ENCODE measurements around the gene PTTG1IP2.

- no peak for TF ChIP-seq ELK4 (IDR thresholded peaks at IDR 0.05; ENCODE audit: borderline replicate concordance, low read depth, low read length)
- TF ChIP-seq BCL6B (tag by site-specific recombination; IDR thresholded peaks at IDR 0.05) = no peak
- TF ChIP-seq ZNF274 (IDR thresholded peaks at IDR 0.05; ENCODE audit: low read length) = no peak
- no peak for TF ChIP-seq ZNF274 (tag by site-specific recombination; IDR thresholded peaks at IDR 0.05; ENCODE audit: borderline replicate concordance)
- no peak for TF ChIP-seq ZNF362 (tag by site-specific recombination; IDR thresholded peaks at IDR 0.05)
- TF ChIP-seq YY1 (tag by site-specific recombination; IDR thresholded peaks at IDR 0.05) = no peak
- TF ChIP-seq ZNF138 (tag by site-specific recombination; IDR thresholded peaks at IDR 0.05; ENCODE audit: borderline replicate concordance) = no peak
- no peak for TF ChIP-seq RBAK (tag by site-specific recombination; IDR thresholded peaks at IDR 0.05)
- TF ChIP-seq ZNF10 (tag by site-specific recombination; IDR thresholded peaks at IDR 0.05) = no peak
These were observed 33.9 kb downstream of the PTTG1IP2 start for GRCh38 chr7:90503367-90503766.

Measured in HEK293 (cell line).